GM19463 (cell line): ENCODE data around the gene TNFAIP6.

Experiments used
- ATAC-seq: cut with Tn5 transposase; IDR thresholded peaks from one replicate; pipeline ENCODE4 v1.9.1; 2021; ENCODE audit warnings: mild to moderate bottlenecking, moderate library complexity; ENCODE audit not compliant: unreplicated experiment

The TNFAIP6 gene

DNA sequence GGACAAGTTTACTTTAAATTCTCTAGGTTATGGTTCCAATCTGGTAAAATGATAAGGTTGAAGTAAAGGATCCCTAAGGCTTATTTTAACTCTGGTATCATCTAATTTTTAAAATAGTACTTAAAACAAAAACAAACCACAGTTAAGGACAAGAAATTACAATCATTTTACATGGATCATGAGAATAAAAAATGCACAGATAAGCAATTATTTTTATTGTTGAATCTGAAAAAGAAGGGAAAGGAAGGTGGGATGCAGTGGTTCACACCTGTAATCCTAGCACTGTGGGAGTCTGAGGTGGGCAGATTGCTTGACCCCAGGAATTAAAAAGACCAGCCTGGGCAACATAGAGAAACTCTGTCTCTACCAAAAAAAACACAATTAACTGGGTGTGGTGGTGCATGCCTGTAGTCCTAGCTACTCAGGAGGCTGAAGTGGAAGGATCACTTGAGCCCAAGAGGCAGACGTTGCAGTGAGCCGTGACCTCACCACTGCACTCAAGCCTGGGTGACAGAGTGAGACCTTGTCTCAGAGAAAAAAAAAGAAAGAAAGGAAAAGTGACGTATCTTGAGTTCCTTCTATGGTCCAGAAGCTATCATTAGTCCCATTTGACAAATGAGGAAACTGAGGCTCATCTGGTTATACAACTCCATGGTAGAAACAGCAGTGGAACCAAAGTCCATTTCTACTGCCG, 2.5 kb downstream of the TNFAIP6 start:
- no peak for ATAC-seq

DNA sequence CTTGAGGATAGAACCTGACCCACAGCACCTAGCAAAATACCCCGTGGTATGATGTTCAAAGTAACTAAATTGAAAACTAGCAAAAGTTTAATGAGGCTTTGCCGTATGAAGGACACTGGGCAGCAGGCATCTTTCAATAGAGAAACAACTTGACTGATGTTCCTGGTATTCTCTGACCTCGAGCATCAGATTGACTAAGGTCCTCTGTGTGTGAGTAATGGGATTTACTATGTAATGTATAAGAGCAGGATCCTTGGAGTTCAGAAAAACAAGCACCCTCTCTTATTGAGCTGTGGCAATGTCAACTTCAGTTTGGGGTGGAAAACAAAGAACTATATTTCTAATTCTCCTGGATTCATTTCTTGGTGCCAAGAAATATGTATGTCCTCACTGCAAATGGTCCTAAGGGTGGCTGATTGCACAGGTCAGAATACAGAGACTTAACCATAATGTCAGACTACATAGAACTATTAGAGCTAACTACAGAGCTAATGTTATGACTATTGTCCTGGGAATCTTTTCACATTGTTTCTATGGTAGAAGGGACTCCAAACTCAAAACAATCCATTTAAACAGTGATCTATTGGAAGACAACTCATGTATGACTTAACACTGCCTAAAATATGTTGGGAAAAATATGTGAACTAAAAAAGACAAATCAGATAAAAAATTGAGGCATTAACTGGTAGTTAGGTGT, 4.4 kb downstream of the TNFAIP6 start:
- ATAC-seq: no peak

DNA sequence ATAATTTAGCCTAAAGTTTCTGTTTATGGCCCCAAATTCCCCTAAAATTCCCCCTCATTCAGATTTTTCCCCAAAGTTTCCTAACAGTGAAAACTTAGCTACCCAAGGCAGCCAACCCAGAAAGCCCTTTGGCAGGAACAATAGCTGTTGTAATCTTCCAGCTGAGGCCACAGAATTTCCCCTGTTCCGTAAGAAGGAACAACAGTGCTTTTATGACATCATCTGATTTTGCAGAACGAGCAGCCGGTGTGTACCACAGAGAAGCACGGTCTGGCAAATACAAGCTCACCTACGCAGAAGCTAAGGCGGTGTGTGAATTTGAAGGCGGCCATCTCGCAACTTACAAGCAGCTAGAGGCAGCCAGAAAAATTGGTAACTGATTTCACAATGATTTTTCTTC, 6.3 kb downstream of the TNFAIP6 start:
- peak; percentile 76 for ATAC-seq

DNA sequence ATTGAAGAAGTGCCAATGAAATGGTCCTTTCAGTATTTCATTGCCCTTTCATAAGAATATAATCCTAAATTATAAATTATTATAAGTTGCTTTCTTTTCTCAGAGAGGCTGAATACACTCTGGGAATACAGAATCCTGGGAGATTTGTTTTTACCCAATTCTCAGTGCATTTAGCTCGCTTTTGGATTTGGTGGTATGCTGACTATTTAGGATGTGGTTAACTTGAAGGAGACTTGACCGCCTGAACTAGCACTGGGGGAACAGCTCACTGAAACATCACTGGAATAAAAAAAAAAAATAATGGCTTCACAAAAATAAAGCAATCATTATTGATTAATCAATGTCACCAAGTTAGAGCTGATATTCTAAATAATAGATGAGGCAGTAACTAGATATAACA, 10.2 kb downstream of the TNFAIP6 start:
- ATAC-seq: no peak

DNA sequence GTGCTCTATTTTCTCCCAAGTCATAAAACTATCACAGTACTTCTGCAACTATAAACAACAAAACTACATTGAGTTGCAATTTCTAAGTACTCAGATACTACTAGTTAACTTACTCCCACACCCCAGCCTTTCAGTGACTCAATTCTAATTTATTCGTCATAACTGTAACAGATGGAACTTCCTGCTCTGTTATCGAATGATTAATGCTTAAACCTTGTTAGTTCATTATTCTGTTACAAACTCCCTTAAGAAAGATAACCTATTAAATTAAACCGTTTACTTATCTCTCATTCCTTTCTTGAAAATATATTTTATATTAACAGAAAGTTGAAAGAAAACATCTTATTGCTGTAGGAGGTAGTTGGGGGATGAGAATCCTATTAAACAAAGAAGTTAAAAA, 17.0 kb downstream of the TNFAIP6 start:
- peak; percentile 98 for ATAC-seq

DNA sequence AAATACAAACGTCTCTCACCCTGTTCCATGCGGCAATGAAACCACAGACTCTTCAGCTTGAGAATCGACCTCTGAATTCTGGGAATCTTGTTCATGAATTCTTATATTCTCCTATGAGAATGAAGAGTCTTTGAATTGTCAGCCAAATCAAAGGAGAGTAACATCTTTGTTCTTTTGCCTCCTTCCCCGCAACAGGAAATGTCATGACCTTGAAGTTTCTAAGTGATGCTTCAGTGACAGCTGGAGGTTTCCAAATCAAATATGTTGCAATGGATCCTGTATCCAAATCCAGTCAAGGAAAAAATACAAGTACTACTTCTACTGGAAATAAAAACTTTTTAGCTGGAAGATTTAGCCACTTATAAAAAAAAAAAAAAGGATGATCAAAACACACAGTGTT, 21.8 kb downstream of the TNFAIP6 start:
- no peak for ATAC-seq

DNA sequence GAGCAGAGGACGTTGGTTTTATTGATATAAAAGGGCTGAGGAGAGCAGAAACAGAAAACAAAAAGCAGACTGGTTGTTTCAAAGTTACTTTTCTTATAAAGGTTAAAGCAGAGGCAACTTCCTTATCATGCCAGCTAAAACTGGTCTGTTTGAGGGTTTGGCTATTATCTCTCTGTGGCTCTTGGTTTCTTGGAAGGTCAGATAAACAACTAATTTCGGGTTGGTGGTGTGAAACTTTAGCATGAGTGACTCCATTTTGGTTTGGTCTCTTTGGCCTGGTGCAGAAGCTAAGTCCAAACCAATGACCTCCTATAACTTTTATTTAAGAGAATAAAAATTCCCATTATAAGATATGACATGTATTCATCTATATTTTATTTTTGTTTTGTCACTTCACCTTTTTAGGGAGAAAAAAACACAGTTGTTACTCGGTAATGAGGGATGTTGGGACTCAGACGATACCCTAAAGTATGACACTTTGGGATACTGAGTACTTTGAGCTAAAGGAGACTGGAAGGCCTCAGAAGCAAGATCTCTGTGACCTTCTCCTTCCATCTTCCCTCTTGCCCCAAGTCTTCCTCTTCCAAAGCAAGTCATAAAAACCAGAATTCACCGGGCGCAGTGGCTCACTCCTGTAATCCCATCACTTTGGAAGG, 23.3 kb downstream of the TNFAIP6 start:
- no peak for ATAC-seq

DNA sequence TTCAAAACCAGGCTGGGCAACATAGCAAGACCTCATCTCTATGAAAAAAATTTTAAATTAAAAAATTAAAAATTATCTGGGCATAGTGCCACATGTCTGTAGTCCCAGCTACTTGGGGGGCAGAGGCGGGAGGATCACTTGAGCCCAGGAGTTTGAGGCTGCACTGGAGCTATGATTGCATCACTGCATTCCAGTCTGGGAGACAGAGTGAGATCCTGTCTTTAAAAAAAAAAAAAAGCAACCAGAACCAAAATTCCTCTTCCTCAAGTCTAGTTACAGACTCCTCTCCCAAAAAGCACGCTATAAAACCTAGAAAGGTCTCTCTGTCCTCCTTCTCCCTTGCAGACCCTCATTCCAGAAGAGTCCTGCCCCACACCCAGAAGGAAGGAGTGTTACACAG, 23.9 kb downstream of the TNFAIP6 start:
- no peak for ATAC-seq

DNA sequence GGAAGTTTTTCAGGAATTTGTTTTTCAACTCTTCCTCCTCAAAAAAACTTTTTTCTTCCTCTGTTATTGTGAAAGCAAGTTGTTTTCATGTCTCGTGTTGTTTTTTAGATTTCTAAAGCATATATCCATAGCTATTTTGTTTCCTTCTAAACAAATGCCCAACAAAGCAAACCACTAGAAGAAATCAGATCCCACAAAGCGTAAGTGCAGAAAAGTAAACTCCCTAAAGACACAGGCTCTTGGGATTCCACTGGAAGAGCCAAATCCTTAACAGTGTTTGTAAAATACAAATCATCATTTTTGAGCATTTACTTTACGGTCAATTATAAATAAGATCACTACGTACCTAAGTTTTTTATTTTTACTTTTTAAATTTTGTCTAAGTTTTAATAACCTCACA, 30.6 kb downstream of the TNFAIP6 start:
- ATAC-seq: no peak

DNA sequence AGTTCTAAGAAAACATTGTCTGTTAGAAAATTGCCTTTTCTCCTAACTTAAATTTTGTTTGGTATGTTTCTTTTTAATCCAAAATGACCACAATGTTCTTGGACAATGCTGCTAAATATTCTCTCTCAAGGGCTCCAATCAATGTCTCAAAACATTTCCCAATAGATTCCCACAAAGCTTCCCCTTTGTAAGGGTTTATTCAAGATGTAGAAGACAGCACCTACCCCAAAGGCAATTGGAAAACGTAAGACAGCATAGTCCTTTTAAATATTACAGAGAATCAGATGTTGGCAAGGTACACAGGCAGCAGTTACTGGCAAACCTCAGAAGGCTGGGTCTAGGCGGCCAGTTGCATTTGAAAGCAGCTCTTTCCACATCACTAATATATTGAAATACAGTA, 34.0 kb downstream of the TNFAIP6 start:
- no peak for ATAC-seq

DNA sequence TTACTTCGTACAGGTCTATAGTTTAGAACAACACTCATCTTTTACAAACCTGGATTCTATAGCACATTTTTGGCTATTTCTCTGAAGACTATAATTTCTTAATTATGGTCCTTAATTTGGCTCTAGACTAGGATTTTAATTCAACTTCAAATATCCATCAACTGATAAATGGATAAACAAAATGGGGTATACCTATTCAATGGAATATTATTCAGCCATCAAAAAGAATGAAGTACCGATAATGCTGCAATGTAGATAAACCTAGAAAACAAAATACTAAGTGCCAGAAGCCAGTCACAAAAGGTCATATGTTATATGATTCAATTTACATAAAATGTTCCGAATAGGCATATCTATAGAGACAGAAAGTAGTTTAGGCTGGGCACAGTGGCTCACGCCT, 37.1 kb downstream of the TNFAIP6 start:
- no peak for ATAC-seq

DNA sequence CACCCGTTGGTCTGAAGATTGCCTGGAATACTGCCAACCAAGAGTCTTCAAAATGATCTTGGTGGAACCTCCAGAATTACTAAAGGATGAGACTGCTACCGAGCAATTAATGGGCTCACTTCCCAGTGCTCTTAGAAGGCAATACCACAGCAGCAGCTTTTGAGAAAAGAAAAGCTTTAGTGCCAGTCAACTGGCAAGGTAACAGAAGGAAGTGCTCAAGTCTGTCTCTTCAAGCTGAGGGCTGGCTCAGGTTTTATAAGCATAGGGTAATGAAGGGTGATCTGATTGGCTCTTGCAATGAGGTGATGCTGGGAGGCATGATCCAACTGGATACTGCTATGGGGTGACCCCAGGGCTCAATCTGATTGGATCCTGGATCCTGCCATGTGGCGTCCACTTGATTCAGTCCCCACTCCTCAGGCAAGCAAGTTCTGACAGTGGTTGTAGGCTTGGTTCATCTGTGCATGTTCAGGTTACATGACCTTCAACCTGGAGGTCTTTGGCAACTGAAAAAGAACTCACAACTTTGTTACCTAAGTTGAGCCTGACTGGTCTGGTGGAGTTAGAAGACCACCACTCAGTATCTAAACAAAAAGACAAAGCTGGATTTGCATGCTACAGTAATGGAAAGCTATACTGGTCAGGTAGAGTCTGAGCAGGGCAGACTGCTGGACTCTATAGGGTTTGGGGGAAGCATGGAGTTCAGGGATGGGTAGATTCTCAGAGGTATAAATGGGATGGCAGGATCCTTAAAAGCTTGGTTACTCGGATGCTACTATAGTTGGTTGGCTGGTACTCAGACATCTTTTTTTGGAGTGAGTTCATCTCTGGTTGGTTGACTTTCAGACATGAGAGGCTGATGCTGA, 38.4 kb downstream of the TNFAIP6 start:
- no peak for ATAC-seq

DNA sequence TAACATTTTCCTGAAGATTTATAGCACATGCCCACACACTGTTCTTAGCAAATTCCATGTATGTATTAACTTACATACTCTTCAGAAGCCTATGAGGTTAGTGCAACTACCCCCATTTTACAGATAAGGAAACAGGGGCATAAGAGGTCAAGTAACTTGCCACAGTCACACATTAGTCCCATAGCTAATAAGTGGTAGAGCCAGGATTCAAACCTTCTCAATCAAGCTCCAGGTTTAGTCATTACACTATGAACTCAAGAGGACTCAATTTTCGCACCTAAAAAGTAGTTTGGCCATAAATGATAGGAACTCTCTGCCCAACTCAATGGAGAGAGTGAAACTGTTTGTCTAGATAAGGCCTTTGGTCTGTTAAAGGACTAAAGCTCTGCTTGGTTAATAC, 42.6 kb downstream of the TNFAIP6 start:
- no peak for ATAC-seq

DNA sequence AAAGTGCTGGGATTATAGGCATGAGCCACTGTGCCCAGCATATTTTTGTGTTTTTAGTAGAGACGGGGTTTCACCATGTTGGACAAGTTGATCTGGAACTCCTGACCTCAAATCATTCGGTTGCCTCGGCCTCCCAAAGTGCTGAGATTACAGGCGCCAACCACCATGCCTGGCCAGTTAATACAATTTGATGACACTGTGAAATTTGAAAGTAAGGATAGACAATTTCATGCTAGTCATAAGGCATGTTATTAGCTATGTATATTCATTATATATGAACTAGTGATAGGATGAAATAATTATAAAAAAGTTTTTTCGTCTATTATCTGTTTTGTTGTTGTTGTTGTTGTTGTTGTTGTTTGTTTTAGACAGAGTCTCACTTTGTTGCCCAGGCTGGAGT, 43.8 kb downstream of the TNFAIP6 start:
- ATAC-seq: no peak

DNA sequence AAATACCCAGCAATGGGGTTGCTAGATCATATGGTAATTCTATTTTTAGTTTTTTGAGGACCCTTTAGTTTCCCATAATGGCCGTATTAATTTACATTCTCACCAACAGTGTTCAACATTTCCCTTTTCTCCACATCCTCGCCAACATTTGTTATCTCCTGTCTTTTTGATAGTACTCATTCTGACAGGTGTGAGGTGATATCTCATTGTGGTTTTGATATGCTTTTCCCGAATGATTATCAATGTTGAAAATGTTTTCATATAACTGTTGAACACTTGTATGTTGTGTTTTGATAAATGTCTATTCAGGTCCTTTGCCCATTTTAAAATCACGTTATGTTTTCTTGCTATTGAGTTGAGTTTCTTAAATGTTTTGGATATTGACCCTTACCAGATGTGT, 46.5 kb downstream of the TNFAIP6 start:
- no peak for ATAC-seq

DNA sequence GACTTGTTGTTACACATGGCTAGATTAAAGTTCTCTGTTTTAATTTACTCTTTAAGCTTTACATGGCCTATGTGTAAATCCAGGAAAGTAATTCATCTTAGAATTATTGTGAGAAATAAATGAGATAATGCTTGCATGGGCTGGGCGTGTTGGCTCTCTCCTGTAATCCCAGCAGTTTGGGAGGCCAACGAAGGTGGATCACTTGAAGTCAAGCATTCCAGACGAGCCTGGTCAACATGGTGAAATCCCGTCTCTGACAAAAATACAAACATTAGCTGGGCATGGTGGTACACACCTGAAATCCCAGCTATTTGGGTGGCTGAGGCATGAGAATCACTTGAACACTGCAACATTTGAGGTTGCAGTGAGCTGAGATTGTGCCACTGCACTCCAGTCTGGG, 48.0 kb downstream of the TNFAIP6 start:
- no peak for ATAC-seq

DNA sequence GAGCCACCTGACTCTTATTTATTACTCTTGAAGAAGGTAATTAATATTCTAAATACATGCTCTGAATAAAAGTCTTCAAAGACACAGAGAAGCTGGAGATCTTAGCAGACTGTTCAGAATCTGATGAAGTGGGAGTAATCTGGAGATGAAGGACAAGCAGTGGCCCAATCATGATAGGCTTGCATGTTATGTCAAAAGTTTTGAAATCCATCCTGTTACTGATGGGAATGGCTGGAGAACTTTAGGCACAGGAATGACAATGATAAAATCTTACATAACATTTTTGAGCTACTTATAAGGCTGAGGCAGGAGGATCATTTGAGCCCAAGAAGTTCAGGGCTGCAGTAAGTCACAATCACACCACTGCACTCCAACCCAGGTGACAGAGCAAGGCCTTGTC, 49.9 kb downstream of the TNFAIP6 start:
- ATAC-seq: no peak

DNA sequence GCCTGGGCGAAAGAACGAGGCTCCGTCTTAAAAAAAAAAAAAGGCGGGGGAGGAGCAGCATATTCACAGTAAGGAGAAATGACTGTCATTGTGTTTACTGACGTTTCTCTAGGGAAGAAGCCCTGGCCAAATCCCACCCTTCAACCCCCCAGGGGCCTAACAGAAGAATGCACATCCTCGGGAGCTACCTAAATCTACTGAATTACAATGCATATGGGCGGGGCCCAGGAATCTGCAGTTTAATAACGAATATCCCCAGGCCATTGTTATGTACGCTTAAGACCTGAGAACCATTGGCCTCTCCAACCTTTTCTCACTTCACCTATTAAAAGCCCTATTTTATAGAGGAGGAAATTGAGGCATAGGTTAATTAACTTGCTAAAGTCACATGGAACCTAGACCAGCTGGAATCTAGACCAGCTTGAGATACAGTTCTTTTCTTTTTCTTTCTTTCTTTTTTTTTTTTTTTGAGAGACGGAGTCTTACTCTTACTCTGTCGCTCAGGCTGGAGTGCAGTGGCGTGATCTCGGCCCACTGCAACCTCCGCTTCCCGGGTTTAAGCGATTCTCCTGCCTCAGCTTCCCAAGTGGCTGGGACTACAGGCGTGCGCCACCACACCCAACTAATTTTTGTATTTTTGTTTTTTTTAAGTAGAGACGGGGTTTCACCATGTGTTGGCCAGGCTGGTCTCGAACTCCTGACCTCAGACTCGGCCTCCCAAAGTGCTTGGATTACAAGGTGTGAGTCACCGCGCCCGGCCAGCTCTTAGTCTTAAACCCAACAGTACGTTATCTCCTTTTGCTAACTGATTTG, 51.6 kb downstream of the TNFAIP6 start:
- ATAC-seq: no peak

DNA sequence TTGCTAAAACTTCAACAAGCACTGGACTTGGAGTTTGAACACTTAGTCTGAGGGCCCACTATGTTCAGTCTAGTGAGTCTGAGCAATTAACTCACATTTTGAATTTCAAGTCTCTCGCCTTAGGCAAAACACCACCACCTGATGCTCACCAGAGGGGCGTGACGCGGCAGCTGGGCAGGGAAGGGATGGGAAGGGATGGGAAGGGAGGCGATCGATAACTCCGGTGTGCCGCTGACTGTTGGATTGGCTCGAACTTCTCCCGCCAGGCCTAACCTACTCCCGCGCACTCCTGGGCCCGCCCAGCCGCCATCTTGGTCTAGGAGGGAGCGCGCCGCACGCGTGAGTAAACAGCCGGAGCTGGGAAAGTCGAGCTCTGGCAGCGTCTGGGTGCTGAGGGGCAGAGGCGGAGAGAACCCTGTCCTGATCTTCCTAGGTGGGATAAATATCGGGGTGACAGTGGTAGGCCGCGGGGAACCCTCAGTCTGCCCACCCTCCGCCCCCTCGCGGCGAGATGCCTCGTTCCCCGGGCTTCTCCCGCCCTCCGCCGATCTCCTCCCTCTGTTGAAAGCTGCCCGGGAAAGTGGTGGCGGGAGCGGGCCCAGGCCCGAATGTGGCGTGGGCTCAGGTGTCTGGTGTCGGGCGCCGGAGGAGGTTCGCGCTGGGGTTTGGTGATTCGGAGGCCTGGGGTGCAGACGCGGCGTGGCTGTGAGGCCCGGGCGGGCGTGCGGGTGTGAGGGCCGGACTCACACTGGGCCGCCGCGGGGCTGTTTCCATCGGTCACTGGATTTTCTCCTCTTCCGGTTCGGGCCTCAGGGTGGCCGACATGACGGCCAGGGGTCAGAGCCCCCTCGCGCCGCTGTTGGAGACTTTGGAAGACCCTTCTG, 52.5 kb downstream of the TNFAIP6 start, which contains the start of gene RIF1:
Gene RIF1 (plus strand): TSS at position 302 of the 884 bp plus-strand sequence. CDS start 522 bp downstream, at position 824.
- peak; percentile 94 for ATAC-seq
